ENCODE measurements around the gene CLOCK. TPM values are rescaled to one million over a fixed set of nuclear protein-coding genes. Genes with fewer than 3 reads are reported as not detected.
A peak's percentile ranks its signal among the peaks of the same experiment; 100 is the strongest.

CLOCK gene
- total and polyA plus RNA-seq, 2 of the 13 experiments (the other 11 are each of a cell fraction or from before 2014, with no cell fraction given), result 8.8 to 13.5 TPM

- TF ChIP-seq ZNF687 (CRISPR knock-in tag; IDR thresholded peaks at IDR 0.05) (peak; percentile 82), ZFY (CRISPR knock-in tag; IDR thresholded peaks at IDR 0.05) (peak; percentile 54), ZBTB7B (CRISPR knock-in tag; IDR thresholded peaks at IDR 0.05) (peak; percentile 14; the same call in 1 of the 2 replicates), PHF21A (CRISPR knock-in tag; IDR thresholded peaks at IDR 0.05) (peak; percentile 64), GLI4 (CRISPR knock-in tag; IDR thresholded peaks at IDR 0.05; ENCODE audit: borderline replicate concordance) (no peak; the same call in 1 of the 2 replicates), ZGPAT (CRISPR knock-in tag; IDR thresholded peaks at IDR 0.05) (peak; percentile 84; the same call in 1 of the 2 replicates), ZBTB25 (CRISPR knock-in tag; IDR thresholded peaks at IDR 0.05) (peak; percentile 98), UBTF (CRISPR knock-in tag; IDR thresholded peaks at IDR 0.05) (peak; percentile 99), ARNT (IDR thresholded peaks at IDR 0.05) (no peak), ISL2 (CRISPR knock-in tag; IDR thresholded peaks at IDR 0.05) (peak; percentile 62), PATZ1 (CRISPR knock-in tag; IDR thresholded peaks at IDR 0.05) (no peak; the same call in 1 of the 2 replicates), HOMEZ (CRISPR knock-in tag; IDR thresholded peaks at IDR 0.05; ENCODE audit: low read depth) (0 out of 2 replicates have a peak, but pooled peaks have one; percentile 40), ZFX (CRISPR knock-in tag; IDR thresholded peaks at IDR 0.05; ENCODE audit: low read depth) (peak; percentile 76; the same call in 1 of the 2 replicates), NCOR1 (IDR thresholded peaks at IDR 0.05; ENCODE audit: borderline replicate concordance, low read length) (no peak)
These were observed at the start of gene CLOCK (continued) for GRCh38 chr4:55546756-55547465.
